GM19452 (cell line): Measurements from ENCODE around the gene EPHB2.

ENCODE experiments used
- ATAC-seq: cut with Tn5 transposase; IDR thresholded peaks from one replicate; pipeline ENCODE4 v1.9.1; 2021; ENCODE audit not compliant: unreplicated experiment

The EPHB2 gene

GRCh38 chr1:22815421-22816066, 104.9 kb downstream of the EPHB2 start:
- no peak for ATAC-seq

GRCh38 chr1:22816067-22816775, 105.6 kb downstream of the EPHB2 start:
- ATAC-seq: no peak

GRCh38 chr1:22816803-22817202, 106.2 kb downstream of the EPHB2 start:
- no peak for ATAC-seq

GRCh38 chr1:22817462-22817861, 106.8 kb downstream of the EPHB2 start:
- no peak for ATAC-seq

GRCh38 chr1:22818061-22818770, 107.6 kb downstream of the EPHB2 start:
- no peak for ATAC-seq

GRCh38 chr1:22819361-22819760, 108.7 kb downstream of the EPHB2 start:
- no peak for ATAC-seq

GRCh38 chr1:22821027-22821426, 110.4 kb downstream of the EPHB2 start:
- no peak for ATAC-seq

GRCh38 chr1:22822371-22822770, 111.7 kb downstream of the EPHB2 start:
- no peak for ATAC-seq

GRCh38 chr1:22824466-22824865, 113.8 kb downstream of the EPHB2 start:
- no peak for ATAC-seq

- ATAC-seq: no peak
These were observed 114.3 kb downstream of the EPHB2 start for GRCh38 chr1:22824975-22825374.

GRCh38 chr1:22825486-22826189, 115.0 kb downstream of the EPHB2 start:
- no peak for ATAC-seq

GRCh38 chr1:22826604-22827580, 116.3 kb downstream of the EPHB2 start:
- no peak for ATAC-seq

GRCh38 chr1:22827666-22828483, 117.2 kb downstream of the EPHB2 start:
- ATAC-seq: no peak

- no peak for ATAC-seq
These were observed 118.1 kb downstream of the EPHB2 start for GRCh38 chr1:22828484-22829308.

- no peak for ATAC-seq
These were observed 118.8 kb downstream of the EPHB2 start for GRCh38 chr1:22829309-22829989.

GRCh38 chr1:22830041-22830566, 119.5 kb downstream of the EPHB2 start:
- ATAC-seq: no peak

- no peak for ATAC-seq
These were observed 120.2 kb downstream of the EPHB2 start for GRCh38 chr1:22830757-22831340.
